Measurements from ENCODE around the gene ARAP3. TPM values are rescaled to one million over a fixed set of nuclear protein-coding genes. Genes with fewer than 3 reads are reported as not detected.
A peak's percentile ranks its signal among the peaks of the same experiment; 100 is the strongest.

ARAP3 gene
- total RNA-seq, 1 experiment from 2014 or later: 27.6 TPM

DNA sequence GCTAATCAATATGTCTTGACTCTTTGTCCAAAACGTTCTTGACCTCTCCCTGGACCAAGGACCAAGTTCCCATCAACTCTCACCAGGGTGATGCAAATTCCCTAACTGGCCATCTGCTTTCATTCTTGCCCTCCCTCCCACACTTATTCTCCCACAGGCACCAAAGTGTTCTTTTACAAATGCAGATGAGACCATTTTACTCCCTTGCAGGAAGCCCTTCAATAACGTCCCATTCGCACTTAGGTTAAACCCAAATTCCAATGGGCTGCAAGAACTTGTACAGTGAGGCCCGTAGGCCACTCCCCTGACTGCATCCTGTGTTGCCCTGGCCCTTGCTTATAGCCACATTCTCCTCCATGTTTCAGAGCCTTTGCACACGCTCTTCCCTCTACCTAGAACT lies 7.3 kb downstream of the ARAP3 start:
- no peaks in the 10 kb centered on the region for H3K9me3 ChIP-seq (ENCODE audit: control insufficient read depth, low read depth, low read length)
- peak overlapping the region in 1 of 2 experiments; percentile 63; a peak in 3 of 5 replicates for H3K4me3 Mint-ChIP-seq
- no peaks in the 10 kb centered on the region for H3K27me3 Mint-ChIP-seq (ENCODE audit: low read depth)
- no peak overlapping the region for H2BK120ac ChIP-seq (ENCODE audit: low read depth, low read length, poor library complexity, severe bottlenecking)
- WGBS (ENCODE audit: extremely low coverage, insufficient read length, low lambda C conversion rate): no CpG with 5 or more reads among the region's 5 CpGs
- H3K4me1 ChIP-seq (ENCODE audit: insufficient read depth, low read length): peaks cover 6% of the 10 kb centered on the region
- no peak overlapping the region for H4K91ac ChIP-seq (ENCODE audit: insufficient read length, low read depth, low read length)
- H3K56ac ChIP-seq (ENCODE audit: insufficient read length, low read depth, low read length): no peak overlapping the region
- no peaks in the 10 kb centered on the region for H3K23me2 ChIP-seq (ENCODE audit: insufficient read length, low read depth, low read length, poor library complexity, severe bottlenecking)
- no peak overlapping the region for H2AFZ ChIP-seq (ENCODE audit: low read length)
- H3K4me2 ChIP-seq (ENCODE audit: insufficient read depth, insufficient read length, low read length): peak overlapping the region; percentile 3
- DNase-seq: peak; percentile 91
- no peak overlapping the region for H2AK5ac ChIP-seq (ENCODE audit: insufficient read length, low read length)
- H2BK5ac ChIP-seq (ENCODE audit: insufficient read length, low read length): no peak overlapping the region
- no peak overlapping the region for H3K4ac ChIP-seq (ENCODE audit: low read depth, low read length)
- H3K9ac ChIP-seq (ENCODE audit: extremely low read depth, insufficient read length, low read length): no peak overlapping the region
- H4K5ac ChIP-seq (ENCODE audit: insufficient read length, low read depth, low read length): no peak overlapping the region
- peaks cover 41 to 49% (median 42%) of the 10 kb centered on the region in 3 experiments for H3K36me3 Mint-ChIP-seq (ENCODE audit: insufficient read depth in 1 of 3, low read depth in 3 of 3)
- TF ChIP-seq, protein P1, sequence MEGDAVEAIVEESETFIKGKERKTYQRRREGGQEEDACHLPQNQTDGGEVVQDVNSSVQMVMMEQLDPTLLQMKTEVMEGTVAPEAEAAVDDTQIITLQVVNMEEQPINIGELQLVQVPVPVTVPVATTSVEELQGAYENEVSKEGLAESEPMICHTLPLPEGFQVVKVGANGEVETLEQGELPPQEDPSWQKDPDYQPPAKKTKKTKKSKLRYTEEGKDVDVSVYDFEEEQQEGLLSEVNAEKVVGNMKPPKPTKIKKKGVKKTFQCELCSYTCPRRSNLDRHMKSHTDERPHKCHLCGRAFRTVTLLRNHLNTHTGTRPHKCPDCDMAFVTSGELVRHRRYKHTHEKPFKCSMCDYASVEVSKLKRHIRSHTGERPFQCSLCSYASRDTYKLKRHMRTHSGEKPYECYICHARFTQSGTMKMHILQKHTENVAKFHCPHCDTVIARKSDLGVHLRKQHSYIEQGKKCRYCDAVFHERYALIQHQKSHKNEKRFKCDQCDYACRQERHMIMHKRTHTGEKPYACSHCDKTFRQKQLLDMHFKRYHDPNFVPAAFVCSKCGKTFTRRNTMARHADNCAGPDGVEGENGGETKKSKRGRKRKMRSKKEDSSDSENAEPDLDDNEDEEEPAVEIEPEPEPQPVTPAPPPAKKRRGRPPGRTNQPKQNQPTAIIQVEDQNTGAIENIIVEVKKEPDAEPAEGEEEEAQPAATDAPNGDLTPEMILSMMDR (conservative IDR thresholded peaks at IDR 0.05): no peak
- peaks cover 0 to 4% of the 10 kb centered on the region in 2 experiments; a peak in 1 of 5 replicates for H3K9me3 Mint-ChIP-seq
- H2BK12ac ChIP-seq (ENCODE audit: insufficient read length, low read depth, low read length): no peak overlapping the region
- no peak overlapping the region for H3K18ac ChIP-seq (ENCODE audit: insufficient read length, low read depth, low read length)
- H2BK20ac ChIP-seq (ENCODE audit: low read depth, low read length, poor library complexity, severe bottlenecking): no peak overlapping the region
- H2BK15ac ChIP-seq (ENCODE audit: low read depth, low read length): no peak overlapping the region
- H3K4me1 Mint-ChIP-seq: peaks cover 26 to 30% of the 10 kb centered on the region in 2 experiments
- no peak overlapping the region for H4K8ac ChIP-seq (replicated peaks; ENCODE audit: insufficient read length, low read depth, low read length)
- peak overlapping the region; percentile 24 for H3K27ac ChIP-seq (ENCODE audit: insufficient read length, low read depth, low read length)
- H3T11ph ChIP-seq (ENCODE audit: low read length): no peak overlapping the region
- no peaks in the 10 kb centered on the region for H3K79me2 ChIP-seq (ENCODE audit: insufficient read depth, low read length)
- H3K14ac ChIP-seq (ENCODE audit: insufficient read depth, low read length): no peak overlapping the region
- H3K23ac ChIP-seq (ENCODE audit: insufficient read length, low read depth, low read length): no peak overlapping the region
- H3K79me1 ChIP-seq (ENCODE audit: insufficient read depth, low read depth, low read length, poor library complexity, severe bottlenecking): no peaks in the 10 kb centered on the region
- peak overlapping the region; percentile 71 to 96 (median 78) for H3K27ac Mint-ChIP-seq
- no peaks in the 10 kb centered on the region for H3K27me3 ChIP-seq (ENCODE audit: insufficient read depth, low read length)
- no peaks in the 10 kb centered on the region for H4K20me1 ChIP-seq (ENCODE audit: control insufficient read depth, insufficient read depth, insufficient read length)

All from H9 (cell line).